Measurements from ENCODE around the gene FADD.

FADD gene

GRCh38 chr11:70180906-70181305, 22.2 kb upstream of the FADD start:
- no peak for TF ChIP-seq EZH2phosphoT487 (conservative IDR thresholded peaks at IDR 0.05; ENCODE audit: low read length)
- Histone ChIP-seq H3K9me2 (replicated peaks; ENCODE audit: insufficient read depth, low read length) (no peaks in the 10 kb centered on the region), H3F3A (ENCODE audit: insufficient read depth) (no peaks in the 10 kb centered on the region), H3K79me2 (ENCODE audit: insufficient read depth, low read length) (no peaks in the 10 kb centered on the region), H3K27ac (ENCODE audit: low read depth, low read length) (no peak overlapping the region), H3K9me3 (ENCODE audit: insufficient read depth, low read length) (no peaks in the 10 kb centered on the region), H4K20me1 (ENCODE audit: low read depth, low read length) (no peaks in the 10 kb centered on the region), H3K27me3 (ENCODE audit: low read length) (no peaks in the 10 kb centered on the region), H3K9ac (ENCODE audit: low read length) (no peak overlapping the region), H3K36me3 (ENCODE audit: low read length) (no peaks in the 10 kb centered on the region), H3K4me3 (ENCODE audit: insufficient read depth, low read length, poor library complexity, severe bottlenecking) (no peak overlapping the region), H2AFZ (ENCODE audit: low read depth, low read length, severe bottlenecking) (no peak overlapping the region), H3K4me2 (ENCODE audit: low read depth, low read length, poor library complexity, severe bottlenecking) (no peak overlapping the region)

DNA sequence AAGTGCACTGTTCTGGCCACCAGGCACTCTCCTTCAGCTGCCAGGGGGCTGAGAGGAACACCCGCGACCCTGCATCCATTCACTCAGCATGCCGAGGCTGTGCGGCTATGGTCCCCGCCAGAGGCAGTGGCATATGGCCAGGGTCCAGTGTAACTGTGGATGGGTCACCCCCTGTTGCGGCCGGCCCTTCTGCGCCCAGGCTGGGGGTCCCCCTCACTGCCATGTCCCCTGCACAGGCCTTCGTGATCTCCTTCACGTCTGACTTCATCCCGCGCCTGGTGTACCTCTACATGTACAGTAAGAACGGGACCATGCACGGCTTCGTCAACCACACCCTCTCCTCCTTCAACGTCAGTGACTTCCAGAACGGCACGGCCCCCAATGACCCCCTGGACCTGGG, 20.8 kb upstream of the FADD start:
- H2AFZ ChIP-seq (ENCODE audit: low read depth, low read length, severe bottlenecking): no peak overlapping the region
- no peak overlapping the region for H3K4me2 ChIP-seq (ENCODE audit: low read depth, low read length, poor library complexity, severe bottlenecking)
- H3F3A ChIP-seq (ENCODE audit: insufficient read depth): no peaks in the 10 kb centered on the region
- H4K20me1 ChIP-seq (ENCODE audit: low read depth, low read length): no peaks in the 10 kb centered on the region
- no peaks in the 10 kb centered on the region for H3K9me2 ChIP-seq (replicated peaks; ENCODE audit: insufficient read depth, low read length)
- H3K27me3 ChIP-seq (ENCODE audit: low read length): no peaks in the 10 kb centered on the region
- H3K27ac ChIP-seq (ENCODE audit: low read depth, low read length): no peak overlapping the region
- H3K9me3 ChIP-seq (ENCODE audit: insufficient read depth, low read length): no peaks in the 10 kb centered on the region
- no peak overlapping the region for H3K4me3 ChIP-seq (ENCODE audit: insufficient read depth, low read length, poor library complexity, severe bottlenecking)
- H3K9ac ChIP-seq (ENCODE audit: low read length): no peak overlapping the region
- H3K79me2 ChIP-seq (ENCODE audit: insufficient read depth, low read length): no peaks in the 10 kb centered on the region
- TF ChIP-seq CTCF (IDR thresholded peaks at IDR 0.05; ENCODE audit: insufficient read depth, low read length, poor library complexity, severe bottlenecking): no peak
- no peak for TF ChIP-seq EZH2phosphoT487 (conservative IDR thresholded peaks at IDR 0.05; ENCODE audit: low read length)
- no peaks in the 10 kb centered on the region for H3K36me3 ChIP-seq (ENCODE audit: low read length)

- Histone ChIP-seq H2AFZ (ENCODE audit: low read depth, low read length, severe bottlenecking) (no peak overlapping the region), H3K4me2 (ENCODE audit: low read depth, low read length, poor library complexity, severe bottlenecking) (no peak overlapping the region), H3K9ac (ENCODE audit: low read length) (no peak overlapping the region), H3F3A (ENCODE audit: insufficient read depth) (no peaks in the 10 kb centered on the region), H3K79me2 (ENCODE audit: insufficient read depth, low read length) (no peaks in the 10 kb centered on the region), H3K4me3 (ENCODE audit: insufficient read depth, low read length, poor library complexity, severe bottlenecking) (no peak overlapping the region), H3K9me2 (replicated peaks; ENCODE audit: insufficient read depth, low read length) (no peaks in the 10 kb centered on the region), H3K9me3 (ENCODE audit: insufficient read depth, low read length) (no peaks in the 10 kb centered on the region), H3K27ac (ENCODE audit: low read depth, low read length) (no peak overlapping the region), H3K27me3 (ENCODE audit: low read length) (no peaks in the 10 kb centered on the region), H3K36me3 (ENCODE audit: low read length) (no peaks in the 10 kb centered on the region), H4K20me1 (ENCODE audit: low read depth, low read length) (no peaks in the 10 kb centered on the region)
- TF ChIP-seq EZH2phosphoT487 (conservative IDR thresholded peaks at IDR 0.05; ENCODE audit: low read length) (no peak), CTCF (IDR thresholded peaks at IDR 0.05; ENCODE audit: insufficient read depth, low read length, poor library complexity, severe bottlenecking) (no peak)
Measured at GRCh38 chr11:70183032-70183431, 20.1 kb upstream of the FADD start.

DNA sequence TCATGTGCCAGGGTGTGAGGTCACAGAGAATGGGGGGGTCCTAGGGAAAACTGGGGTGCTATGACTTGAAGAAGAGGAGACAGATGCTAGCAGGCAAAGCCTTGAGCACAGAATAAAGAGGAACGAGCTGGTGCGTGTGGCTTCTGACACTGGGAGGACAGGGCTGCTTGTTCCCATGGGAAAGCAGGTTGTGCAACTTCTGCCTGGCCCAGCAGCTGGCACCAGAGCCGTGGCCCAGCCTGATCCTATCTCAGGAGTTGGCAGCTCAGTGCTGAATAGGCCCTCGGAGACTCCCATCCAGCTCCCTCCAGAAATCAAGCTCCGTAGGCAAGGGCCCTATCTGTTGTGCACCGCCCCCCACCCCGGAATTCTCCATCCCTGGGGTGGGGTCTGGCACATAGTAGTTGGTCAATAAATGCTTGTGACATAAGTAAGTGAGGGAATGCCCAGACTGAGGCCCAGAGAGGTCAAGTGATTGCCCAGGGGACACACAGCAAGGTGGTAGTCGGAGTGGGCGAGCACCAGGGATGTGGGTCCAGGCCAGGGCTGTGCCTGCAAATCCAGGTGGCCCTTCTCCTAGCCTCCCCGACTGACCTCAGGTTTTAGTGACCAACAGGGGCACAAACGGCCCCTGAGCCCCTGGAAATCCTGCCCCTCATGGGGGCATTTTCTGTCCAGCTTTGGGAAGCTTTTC, 19.5 kb upstream of the FADD start:
- Histone ChIP-seq H3K4me2 (ENCODE audit: low read depth, low read length, poor library complexity, severe bottlenecking) (no peak overlapping the region), H3K36me3 (ENCODE audit: low read length) (no peaks in the 10 kb centered on the region)
- TF ChIP-seq CTCF (IDR thresholded peaks at IDR 0.05; ENCODE audit: insufficient read depth, low read length, poor library complexity, severe bottlenecking): no peak
- no peak for TF ChIP-seq EZH2phosphoT487 (conservative IDR thresholded peaks at IDR 0.05; ENCODE audit: low read length)

More for the DNA sequence above, 19.5 kb upstream of the FADD start:
- H3K9ac ChIP-seq (ENCODE audit: low read length): no peak overlapping the region
- H3K4me3 ChIP-seq (ENCODE audit: insufficient read depth, low read length, poor library complexity, severe bottlenecking): no peak overlapping the region
- H4K20me1 ChIP-seq (ENCODE audit: low read depth, low read length): no peaks in the 10 kb centered on the region
- H3K79me2 ChIP-seq (ENCODE audit: insufficient read depth, low read length): no peaks in the 10 kb centered on the region
- H3K9me3 ChIP-seq (ENCODE audit: insufficient read depth, low read length): no peaks in the 10 kb centered on the region
- no peaks in the 10 kb centered on the region for H3K9me2 ChIP-seq (replicated peaks; ENCODE audit: insufficient read depth, low read length)
- H3F3A ChIP-seq (ENCODE audit: insufficient read depth): no peaks in the 10 kb centered on the region
- no peaks in the 10 kb centered on the region for H3K27me3 ChIP-seq (ENCODE audit: low read length)
- H3K27ac ChIP-seq (ENCODE audit: low read depth, low read length): no peak overlapping the region
- H2AFZ ChIP-seq (ENCODE audit: low read depth, low read length, severe bottlenecking): no peak overlapping the region
